Uterus (tissue), 4 donors: ENCODE measurements around the gene BRMS1. TPM values are rescaled to one million over a fixed set of nuclear protein-coding genes. Genes with fewer than 3 reads are reported as not detected.

Source experiments
- DNase-seq, 2 donors: peaks; one replicate each; pipeline ENCODE4 v3.0.0-alpha.2; 2019 to 2020
- H3K27ac ChIP-seq, 2 donors: fragments of 200-600 bp; sonication (generic); 1 replicate in 1 of 2; 2 replicates in 1 of 2; pipeline ENCODE4 v1.5.1; 2016 to 2018
- H3K27me3 ChIP-seq, 2 donors: fragments of 200-600 bp; sonication (generic); one replicate each; pipeline ENCODE4 v1.5.1; 2018 to 2019; ENCODE audit warnings: control low read depth in 1 of 2
- H3K36me3 ChIP-seq, 2 donors: fragments of 200-600 bp; sonication (generic); one replicate each; pipeline ENCODE4 v1.5.1; 2019; ENCODE audit warnings: control low read depth in 1 of 2
- H3K4me1 ChIP-seq, 2 donors: fragments of 200-600 bp; sonication (generic); one replicate each; pipeline ENCODE4 v1.5.1; 2018 to 2019; ENCODE audit warnings: control low read depth in 1 of 2
- H3K4me3 ChIP-seq, 2 donors: fragments of 200-600 bp; sonication (generic); 1 replicate in 1 of 2; 2 replicates in 1 of 2; pipeline ENCODE4 v1.5.1; 2018 to 2019; ENCODE audit warnings: mild to moderate bottlenecking in 1 of 2
- H3K9me3 ChIP-seq, 2 donors: fragments of 200-600 bp; sonication (generic); one replicate each; pipeline ENCODE4 v1.5.1; 2019; ENCODE audit warnings: control low read depth in 1 of 2
- CTCF ChIP-seq, 4 experiments: fragments of 200-600 bp in 2 of 4; fragments of 450-650 bp in 2 of 4; sonication (generic) in 2 of 4; IDR thresholded peaks; one replicate each; pipeline ENCODE4 v1.5.1; 2016 to 2019; ENCODE audit warnings: antibody characterized with exemption in 4 of 4, mild to moderate bottlenecking in 2 of 4, moderate library complexity in 1 of 4
- POLR2A ChIP-seq, 2 donors: fragments of 450-650 bp; IDR thresholded peaks; one replicate each; pipeline ENCODE4 v1.6.1; 2016; ENCODE audit warnings: antibody characterized with exemption in 2 of 2, mild to moderate bottlenecking in 1 of 2, moderate library complexity in 1 of 2
- intact Hi-C: fragments of 100-400 bp; cut with DNase I; formaldehyde crosslinking; loops from one replicate; pipeline ENCODE4 v1.15.1; 2023; ENCODE audit warnings: low total_unique reads
- total RNA-seq, 4 donors: library from RNA; depleted of rRNA in 3 of 4; stranded (reverse); fragments of >200 nt in 3 of 4; gene quantifications; one replicate each; pipeline versions ENCODE4 v1.1.0 to v1.2.4, GENCODE V29; 2014 to 2023
- donor health status: DM: yes; HTN: yes; CAD: no.

BRMS1 gene
- total RNA-seq, 4 donors from 2014 or later, result 15.0 to 77.4 (median 21.9) TPM

- DNase-seq, result no peak
- Histone ChIP-seq H3K27me3 (no peaks in the 10 kb centered on the region), H3K36me3 (no peaks in the 10 kb centered on the region), H3K4me3 (no peak overlapping the region), H3K9me3 (no peaks in the 10 kb centered on the region), H3K4me1 (peaks cover 12 to 13% of the 10 kb centered on the region in 2 donors), H3K27ac (no peak overlapping the region)
- TF ChIP-seq POLR2A (IDR thresholded peaks at IDR 0.05), result no peak
- TF ChIP-seq CTCF (IDR thresholded peaks at IDR 0.05), result no peak
- intact Hi-C loops, result no loop called here
Observed at GRCh38 chr11:66349084-66349386, 4.1 kb upstream of the BRMS1 start.

GRCh38 chr11:66347425-66348276 lies 2.7 kb upstream of the BRMS1 start, which contains the start of gene B4GAT1:
Gene B4GAT1 (minus strand): TSS chr11:66347629. CDS start chr11:66347545, 84 bp downstream.
- peak in 2 of 4 experiments; percentile 2 to 10 for TF ChIP-seq CTCF (IDR thresholded peaks at IDR 0.05)
- peak in 1 of 2 donors; percentile 51 for TF ChIP-seq POLR2A (IDR thresholded peaks at IDR 0.05)
- peaks cover 12 to 13% of the 10 kb centered on the region in 2 donors for H3K4me1 ChIP-seq
- DNase-seq, result peak; percentile 90 to 92
- intact Hi-C loops, result no loop called here
- H3K36me3 ChIP-seq, result no peaks in the 10 kb centered on the region
- H3K4me3 ChIP-seq, result peak within 1 kb of the TSS; percentile 94
- peak within 1 kb of the TSS; percentile 90 to 95 for H3K27ac ChIP-seq
- no peaks in the 10 kb centered on the region for H3K9me3 ChIP-seq
- H3K27me3 ChIP-seq, result no peaks in the 10 kb centered on the region

GRCh38 chr11:66346476-66347424 lies 1.8 kb upstream of the BRMS1 start:
- Histone ChIP-seq H3K9me3 (no peaks in the 10 kb centered on the region), H3K27me3 (no peaks in the 10 kb centered on the region), H3K27ac (peak overlapping the region; percentile 90 to 95), H3K4me1 (peaks cover 12 to 13% of the 10 kb centered on the region in 2 donors), H3K4me3 (peak overlapping the region; percentile 94), H3K36me3 (no peaks in the 10 kb centered on the region)
- intact Hi-C loops, result no loop called here
- no peak for TF ChIP-seq CTCF (IDR thresholded peaks at IDR 0.05)
- TF ChIP-seq POLR2A (IDR thresholded peaks at IDR 0.05), result no peak
- no peak for DNase-seq

- Histone ChIP-seq H3K27ac (peak overlapping the region; percentile 67 to 73), H3K4me1 (peaks cover 12 to 13% of the 10 kb centered on the region in 2 donors), H3K27me3 (no peaks in the 10 kb centered on the region), H3K4me3 (peak overlapping the region; percentile 94 to 99), H3K9me3 (no peaks in the 10 kb centered on the region), H3K36me3 (no peaks in the 10 kb centered on the region)
- TF ChIP-seq POLR2A (IDR thresholded peaks at IDR 0.05), result no peak
- no peak for TF ChIP-seq CTCF (IDR thresholded peaks at IDR 0.05)
- intact Hi-C loops, result no loop called here
- no peak for DNase-seq
Observed at GRCh38 chr11:66345316-66345649, 379 bp upstream of the BRMS1 start.
